ENCODE data around the gene TEF. TPM values are rescaled to one million over a fixed set of nuclear protein-coding genes. Genes with fewer than 3 reads are reported as not detected.

TEF gene
- total and polyA plus RNA-seq, 9 of the 15 experiments (the other 6 are each of a cell fraction or from before 2014, with no cell fraction given) = 0.04 to 3.1 (median 1.2) TPM

GRCh38 chr22:41448189-41448808 lies 66.6 kb downstream of the TEF start (continued):
- TF ChIP-seq THAP12 (CRISPR knock-in tag; IDR thresholded peaks at IDR 0.05) (no peak), ZNF175 (CRISPR knock-in tag; IDR thresholded peaks at IDR 0.05; ENCODE audit: low read depth) (no peak), PKNOX1 (IDR thresholded peaks at IDR 0.05) (peak; percentile 74), MXI1 (IDR thresholded peaks at IDR 0.05; ENCODE audit: low read depth, low read length) (no peak), NR2C2 (CRISPR knock-in tag; IDR thresholded peaks at IDR 0.05) (no peak), NR2C2 (tag; IDR thresholded peaks at IDR 0.05) (peak; percentile 61), PRDM10 (IDR thresholded peaks at IDR 0.05; ENCODE audit: partially characterized antibody) (peak; percentile 39), MECOM (CRISPR knock-in tag; IDR thresholded peaks at IDR 0.05) (no peak), KAT7 (CRISPR knock-in tag; IDR thresholded peaks at IDR 0.05; ENCODE audit: borderline replicate concordance) (no peak), POLR2G (IDR thresholded peaks at IDR 0.05; ENCODE audit: low read depth, low read length) (no peak), CHD2 (IDR thresholded peaks at IDR 0.05; ENCODE audit: low read depth, low read length) (peak; percentile 56; the same call in 1 of the 2 replicates), CREM (IDR thresholded peaks at IDR 0.05; ENCODE audit: low read depth) (peak; percentile 95), MNT (conservative IDR thresholded peaks at IDR 0.05) (peak; percentile 88 to 90), NFIX (CRISPR knock-in tag; IDR thresholded peaks at IDR 0.05; ENCODE audit: low read depth) (no peak), FOXK2 (conservative IDR thresholded peaks at IDR 0.05 in 1 of 2, IDR thresholded peaks at IDR 0.05 in 1 of 2; ENCODE audit: low read depth in 2 of 2) (peak in 1 of 2 experiments; percentile 33; a peak in 3 of 4 replicates), ZBTB2 (IDR thresholded peaks at IDR 0.05) (peak; percentile 63), NRF1 (conservative IDR thresholded peaks at IDR 0.05 in 1 of 2, IDR thresholded peaks at IDR 0.05 in 1 of 2) (peak; percentile 90 to 91), SMARCE1 (IDR thresholded peaks at IDR 0.05) (peak; percentile 56; the same call in 1 of the 2 replicates)
